ENCODE results near the gene PTGDR2.

The PTGDR2 gene

GRCh38 chr11:60860943-60861342 is 5.2 kb upstream of the PTGDR2 start:
- TF ChIP-seq TCF12 (IDR thresholded peaks at IDR 0.05; ENCODE audit: low read depth) (no peak), REST (IDR thresholded peaks at IDR 0.05; ENCODE audit: low read depth) (no peak), EP300 (IDR thresholded peaks at IDR 0.05; ENCODE audit: borderline replicate concordance) (no peak), TAF1 (IDR thresholded peaks at IDR 0.05; ENCODE audit: low read depth) (no peak), ZBTB7A (IDR thresholded peaks at IDR 0.05; ENCODE audit: low read depth) (no peak), TEAD4 (IDR thresholded peaks at IDR 0.05) (no peak), CREB1 (IDR thresholded peaks at IDR 0.05; ENCODE audit: low read depth) (no peak), YY1 (IDR thresholded peaks at IDR 0.05; ENCODE audit: low read depth) (no peak), NFIC (IDR thresholded peaks at IDR 0.05) (no peak), EGR1 (IDR thresholded peaks at IDR 0.05) (no peak), FOXM1 (IDR thresholded peaks at IDR 0.05; ENCODE audit: borderline replicate concordance, low read depth) (no peak), CEBPB (IDR thresholded peaks at IDR 0.05) (no peak), MAX (IDR thresholded peaks at IDR 0.05) (no peak)

DNA sequence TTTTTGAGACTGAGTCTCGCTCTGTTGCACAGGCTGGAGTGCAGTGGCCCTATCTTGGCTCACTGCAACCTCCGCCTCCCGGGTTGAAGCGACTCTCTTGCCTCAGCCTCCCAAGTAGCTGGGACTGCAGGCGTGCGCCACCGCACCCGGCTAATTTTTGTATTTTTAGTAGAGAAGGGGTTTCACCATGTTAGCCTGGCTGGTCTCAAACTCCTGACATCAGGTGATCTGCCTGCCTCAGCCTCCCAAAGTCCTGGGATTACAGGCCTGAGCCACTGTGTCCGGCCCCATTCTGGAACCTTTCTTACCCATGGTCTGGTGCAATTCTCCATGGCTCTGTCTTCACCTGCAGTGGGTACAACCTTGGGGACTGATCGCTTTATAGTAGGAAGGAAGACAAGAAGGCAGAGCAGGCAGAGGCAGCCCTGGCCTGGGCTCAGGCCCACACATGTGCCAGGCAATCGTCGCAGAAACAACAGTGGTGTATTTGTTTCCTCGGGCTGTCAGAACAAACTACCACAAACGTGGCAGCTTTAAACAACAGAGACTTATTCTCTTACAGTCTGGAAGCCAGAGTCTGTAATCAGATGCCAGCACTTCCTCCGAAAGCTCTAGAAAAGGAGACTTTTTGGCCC is 4.0 kb upstream of the PTGDR2 start:
- TF ChIP-seq CREB1 (IDR thresholded peaks at IDR 0.05; ENCODE audit: low read depth) (no peak), MAX (IDR thresholded peaks at IDR 0.05) (no peak), EGR1 (IDR thresholded peaks at IDR 0.05) (no peak), YY1 (IDR thresholded peaks at IDR 0.05; ENCODE audit: low read depth) (no peak), TEAD4 (IDR thresholded peaks at IDR 0.05) (no peak), ZBTB7A (IDR thresholded peaks at IDR 0.05; ENCODE audit: low read depth) (no peak), TCF12 (IDR thresholded peaks at IDR 0.05; ENCODE audit: low read depth) (no peak), USF1 (IDR thresholded peaks at IDR 0.05) (no peak), CEBPB (IDR thresholded peaks at IDR 0.05) (no peak), EP300 (IDR thresholded peaks at IDR 0.05; ENCODE audit: borderline replicate concordance) (no peak), NFIC (IDR thresholded peaks at IDR 0.05) (no peak), FOXM1 (IDR thresholded peaks at IDR 0.05; ENCODE audit: borderline replicate concordance, low read depth) (no peak), RAD21 (IDR thresholded peaks at IDR 0.05; ENCODE audit: low read depth) (no peak), REST (IDR thresholded peaks at IDR 0.05; ENCODE audit: low read depth) (no peak), TAF1 (IDR thresholded peaks at IDR 0.05; ENCODE audit: low read depth) (no peak)

- TF ChIP-seq RAD21 (IDR thresholded peaks at IDR 0.05; ENCODE audit: low read depth) (no peak), TAF1 (IDR thresholded peaks at IDR 0.05; ENCODE audit: low read depth) (no peak), REST (IDR thresholded peaks at IDR 0.05; ENCODE audit: low read depth) (no peak), TCF12 (IDR thresholded peaks at IDR 0.05; ENCODE audit: low read depth) (no peak), YY1 (IDR thresholded peaks at IDR 0.05; ENCODE audit: low read depth) (no peak), CEBPB (IDR thresholded peaks at IDR 0.05) (no peak), MAX (IDR thresholded peaks at IDR 0.05) (no peak), FOXM1 (IDR thresholded peaks at IDR 0.05; ENCODE audit: borderline replicate concordance, low read depth) (no peak), TEAD4 (IDR thresholded peaks at IDR 0.05) (no peak), EGR1 (IDR thresholded peaks at IDR 0.05) (no peak), EP300 (IDR thresholded peaks at IDR 0.05; ENCODE audit: borderline replicate concordance) (no peak), ZBTB7A (IDR thresholded peaks at IDR 0.05; ENCODE audit: low read depth) (no peak), NFIC (IDR thresholded peaks at IDR 0.05) (no peak), CREB1 (IDR thresholded peaks at IDR 0.05; ENCODE audit: low read depth) (no peak), USF1 (IDR thresholded peaks at IDR 0.05) (no peak)
Observed at GRCh38 chr11:60858731-60859464, 3.1 kb upstream of the PTGDR2 start.
